ENCODE data around the gene G0S2.
"Not testable (repeated sequence)": the region's sequence is repeated elsewhere in the genome, so short reads cannot be mapped to it uniquely, and the experiment has no call there.

Gene G0S2

DNA sequence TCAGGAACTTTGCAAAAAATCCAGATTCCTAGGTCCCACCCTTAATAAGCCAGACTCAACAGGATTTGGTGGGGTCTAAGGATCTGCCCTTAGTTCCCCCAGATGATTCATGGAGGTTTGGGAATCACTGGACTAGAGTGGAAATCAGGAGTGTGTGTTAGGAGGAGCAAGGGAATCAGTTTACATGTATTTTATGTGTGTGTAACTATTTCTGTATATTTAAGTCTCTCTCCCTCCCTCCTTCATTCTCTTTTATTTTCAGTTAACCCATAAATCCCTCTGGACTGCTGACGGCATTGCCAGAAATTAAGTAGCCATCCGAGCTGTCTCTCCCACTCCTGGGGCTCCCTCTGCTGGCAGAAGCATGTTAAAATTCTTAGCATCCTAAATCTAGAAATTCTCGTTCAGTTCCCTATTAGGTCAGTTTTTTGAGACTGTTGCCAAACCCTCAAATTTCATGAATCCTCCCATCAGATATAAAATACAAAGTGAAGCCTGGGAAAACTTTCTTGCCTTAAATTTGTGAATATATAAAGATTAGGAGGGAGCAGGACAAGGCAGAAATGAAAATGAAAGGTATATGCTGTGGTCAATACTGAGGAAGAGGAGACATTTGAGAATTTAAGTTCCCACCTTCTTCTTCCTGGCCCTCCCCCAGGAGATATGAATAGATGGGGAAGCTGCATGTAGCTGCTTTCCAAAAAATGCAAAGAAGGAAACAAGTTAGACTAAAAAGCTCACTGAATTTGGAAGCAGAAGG lies 17.7 kb downstream of the G0S2 start:
- POLR2A ChIA-PET: no interaction called here
- Histone ChIP-seq H3K4me1 (ENCODE audit: control extremely low read depth in 1 of 4, control insufficient read depth in 4 of 4, insufficient read depth in 4 of 4, low read length in 3 of 4) (no peaks in the 10 kb centered on the region), H3K36me3 (ENCODE audit: control insufficient read depth in 4 of 4, insufficient read depth in 4 of 4, low read length in 3 of 4) (no peaks in the 10 kb centered on the region), H3K27ac (ENCODE audit: insufficient read depth in 1 of 2, low read depth in 1 of 2, low read length in 2 of 2, poor library complexity in 1 of 2, severe bottlenecking in 2 of 2) (no peak overlapping the region), H3K27me3 (replicated peaks in 2 of 5; ENCODE audit: control insufficient read depth in 4 of 5, insufficient read depth in 5 of 5, low read length in 4 of 5) (peaks cover 2 to 10% (median 5%) of the 10 kb centered on the region in 5 experiments), H3K4me3 (ENCODE audit: control insufficient read depth in 1 of 7, extremely low read depth in 1 of 7, insufficient read depth in 4 of 7, low read depth in 2 of 7, low read length in 6 of 7) (no peak overlapping the region), H3K9me3 (ENCODE audit: control extremely low read depth in 1 of 5, control insufficient read depth in 4 of 5, insufficient read depth in 2 of 5, low read depth in 1 of 5, low read length in 4 of 5) (no peaks in the 10 kb centered on the region)
- peak; percentile 69 to 78 (median 70) for DNase-seq
- CTCF ChIA-PET: interaction anchor here (0.8 to 6.2 kb wide), 18 partner anchors 13 to 126 kb away, joined by 3 to 26 read pairs (median 4); partner anchors contain the start of gene G0S2
- 0% methylated on average over 2 of the region's 3 CpGs for WGBS (ENCODE audit: insufficient coverage)

DNA sequence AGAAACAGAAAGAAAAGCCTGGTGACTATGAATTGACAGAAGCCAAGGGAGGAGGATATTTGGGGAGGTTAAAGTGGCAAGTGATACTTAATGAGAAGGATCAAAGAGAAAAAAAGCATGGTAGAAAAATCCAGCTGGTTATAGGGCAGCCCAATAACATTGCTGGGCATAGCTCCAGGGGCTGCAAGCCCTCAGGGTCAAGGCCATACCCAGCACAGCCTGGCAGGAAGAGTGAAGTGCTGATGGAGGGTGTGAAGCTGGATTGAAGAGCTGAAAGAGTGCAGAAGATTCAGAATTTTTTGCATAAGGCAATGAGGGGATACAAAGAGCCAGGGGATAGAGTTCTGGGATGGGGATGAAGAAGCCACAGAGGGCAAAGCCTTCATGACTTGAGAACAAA lies 21.5 kb downstream of the G0S2 start:
- Histone ChIP-seq H3K4me3 (ENCODE audit: control insufficient read depth in 1 of 7, extremely low read depth in 1 of 7, insufficient read depth in 4 of 7, low read depth in 2 of 7, low read length in 6 of 7) (no peak overlapping the region), H3K27me3 (replicated peaks in 2 of 5; ENCODE audit: control insufficient read depth in 4 of 5, insufficient read depth in 5 of 5, low read length in 4 of 5) (peaks cover 0 to 7% (median 3%) of the 10 kb centered on the region in 5 experiments), H3K4me1 (ENCODE audit: control extremely low read depth in 1 of 4, control insufficient read depth in 4 of 4, insufficient read depth in 4 of 4, low read length in 3 of 4) (no peaks in the 10 kb centered on the region), H3K27ac (ENCODE audit: insufficient read depth in 1 of 2, low read depth in 1 of 2, low read length in 2 of 2, poor library complexity in 1 of 2, severe bottlenecking in 2 of 2) (no peak overlapping the region), H3K36me3 (ENCODE audit: control insufficient read depth in 4 of 4, insufficient read depth in 4 of 4, low read length in 3 of 4) (no peaks in the 10 kb centered on the region), H3K9me3 (ENCODE audit: control extremely low read depth in 1 of 5, control insufficient read depth in 4 of 5, insufficient read depth in 2 of 5, low read depth in 1 of 5, low read length in 4 of 5) (no peaks in the 10 kb centered on the region)
- ChIA-PET CTCF (interaction anchor here (1.0 to 3.0 kb wide), 4 partner anchors 9 to 130 kb away, joined by 3 to 13 read pairs (median 4); no protein-coding TSS in a partner anchor), POLR2A (no interaction called here)
- no peak for DNase-seq

DNA sequence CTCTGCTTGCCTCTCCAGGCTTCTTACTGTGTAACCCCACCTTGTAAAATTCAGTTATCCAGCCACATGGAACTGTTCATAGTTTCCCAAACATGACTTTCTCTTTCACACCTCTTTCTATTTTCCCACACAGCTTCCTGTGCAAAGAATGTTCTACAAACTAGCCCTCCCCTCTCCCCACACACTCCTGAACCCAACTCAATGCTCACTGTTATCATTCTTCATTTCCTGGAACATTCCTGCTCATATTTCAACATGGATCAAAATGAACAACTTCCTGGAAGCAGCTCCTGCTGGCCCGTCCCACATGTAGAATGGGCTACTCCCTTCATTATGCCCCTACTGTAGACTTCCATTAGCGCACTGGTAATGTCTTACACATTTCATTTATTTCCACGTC lies 21.9 kb downstream of the G0S2 start:
- POLR2A ChIA-PET: no interaction called here
- Histone ChIP-seq H3K4me1 (ENCODE audit: control extremely low read depth in 1 of 4, control insufficient read depth in 4 of 4, insufficient read depth in 4 of 4, low read length in 3 of 4) (no peaks in the 10 kb centered on the region), H3K4me3 (ENCODE audit: control insufficient read depth in 1 of 7, extremely low read depth in 1 of 7, insufficient read depth in 4 of 7, low read depth in 2 of 7, low read length in 6 of 7) (no peak overlapping the region), H3K27ac (ENCODE audit: insufficient read depth in 1 of 2, low read depth in 1 of 2, low read length in 2 of 2, poor library complexity in 1 of 2, severe bottlenecking in 2 of 2) (no peak overlapping the region), H3K9me3 (ENCODE audit: control extremely low read depth in 1 of 5, control insufficient read depth in 4 of 5, insufficient read depth in 2 of 5, low read depth in 1 of 5, low read length in 4 of 5) (no peaks in the 10 kb centered on the region), H3K36me3 (ENCODE audit: control insufficient read depth in 4 of 4, insufficient read depth in 4 of 4, low read length in 3 of 4) (no peaks in the 10 kb centered on the region), H3K27me3 (replicated peaks in 2 of 5; ENCODE audit: control insufficient read depth in 4 of 5, insufficient read depth in 5 of 5, low read length in 4 of 5) (peaks cover 0 to 7% (median 3%) of the 10 kb centered on the region in 5 experiments)
- no peak for DNase-seq
- CTCF ChIA-PET: interaction anchor here (0.9 to 3.0 kb wide), 5 partner anchors 9 to 131 kb away, joined by 3 to 13 read pairs (median 3); no protein-coding TSS in a partner anchor
- WGBS (ENCODE audit: insufficient coverage): 86% methylated on average over 1 of the region's 3 CpGs

DNA sequence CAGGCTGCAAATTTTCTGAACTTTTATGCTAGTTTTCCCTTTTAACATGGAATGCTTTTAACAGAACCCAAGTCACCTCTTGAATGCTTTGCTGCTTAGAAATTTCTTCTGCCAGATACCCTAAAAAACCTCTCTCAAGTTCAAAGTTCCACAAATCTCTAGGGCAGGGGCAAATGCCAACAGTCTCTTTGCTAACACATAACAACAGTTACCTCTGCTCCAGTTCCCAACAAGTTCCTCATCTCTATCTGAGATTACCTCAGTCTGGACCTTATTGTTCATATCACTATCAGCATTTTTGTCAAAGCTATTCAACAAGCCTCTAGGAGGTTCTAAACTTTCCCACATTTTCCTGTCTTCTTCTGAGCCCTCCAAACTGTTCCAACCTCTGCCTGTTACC lies 25.5 kb downstream of the G0S2 start:
- H3K27ac ChIP-seq (ENCODE audit: insufficient read depth in 1 of 2, low read depth in 1 of 2, low read length in 2 of 2, poor library complexity in 1 of 2, severe bottlenecking in 2 of 2); H3K9me3 ChIP-seq (ENCODE audit: control extremely low read depth in 1 of 5, control insufficient read depth in 4 of 5, insufficient read depth in 2 of 5, low read depth in 1 of 5, low read length in 4 of 5); DNase-seq; H3K4me3 ChIP-seq (ENCODE audit: control insufficient read depth in 1 of 7, extremely low read depth in 1 of 7, insufficient read depth in 4 of 7, low read depth in 2 of 7, low read length in 6 of 7); H3K36me3 ChIP-seq (ENCODE audit: control insufficient read depth in 4 of 4, insufficient read depth in 4 of 4, low read length in 3 of 4); H3K27me3 ChIP-seq (replicated peaks in 2 of 5; ENCODE audit: control insufficient read depth in 4 of 5, insufficient read depth in 5 of 5, low read length in 4 of 5); H3K4me1 ChIP-seq (ENCODE audit: control extremely low read depth in 1 of 4, control insufficient read depth in 4 of 4, insufficient read depth in 4 of 4, low read length in 3 of 4): not testable (repeated sequence)
- ChIA-PET POLR2A (interaction anchor here (0.6 kb wide), 1 partner anchor 137 kb away, joined by 3 read pairs; no protein-coding TSS in a partner anchor), CTCF (interaction anchor here (1.2 kb wide), 1 partner anchor 103 kb away, joined by 3 read pairs; no protein-coding TSS in a partner anchor)

DNA sequence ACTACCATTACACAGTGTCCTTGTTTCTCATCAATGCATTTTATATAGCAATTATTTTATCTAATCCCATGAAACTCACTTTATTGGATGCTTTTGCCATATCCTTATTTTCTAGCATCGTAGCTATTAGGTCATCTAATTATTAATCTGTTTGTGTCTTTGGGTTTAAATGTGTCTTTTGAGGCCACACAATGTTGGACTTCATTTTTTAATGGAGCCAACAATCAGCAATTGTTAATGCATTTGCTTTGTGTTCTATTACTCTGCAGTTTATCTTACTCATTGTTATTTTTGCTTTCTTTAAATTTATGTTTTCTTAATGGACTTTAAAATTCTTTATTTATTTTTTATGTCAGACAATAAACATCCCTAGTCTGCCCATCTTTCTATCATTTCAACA lies 27.6 kb downstream of the G0S2 start:
- Histone ChIP-seq H3K27me3 (replicated peaks in 2 of 5; ENCODE audit: control insufficient read depth in 4 of 5, insufficient read depth in 5 of 5, low read length in 4 of 5) (peaks cover 0 to 2% (median 0%) of the 10 kb centered on the region in 5 experiments), H3K36me3 (ENCODE audit: control insufficient read depth in 4 of 4, insufficient read depth in 4 of 4, low read length in 3 of 4) (no peaks in the 10 kb centered on the region), H3K27ac (ENCODE audit: insufficient read depth in 1 of 2, low read depth in 1 of 2, low read length in 2 of 2, poor library complexity in 1 of 2, severe bottlenecking in 2 of 2) (no peak overlapping the region), H3K9me3 (ENCODE audit: control extremely low read depth in 1 of 5, control insufficient read depth in 4 of 5, insufficient read depth in 2 of 5, low read depth in 1 of 5, low read length in 4 of 5) (no peaks in the 10 kb centered on the region), H3K4me3 (ENCODE audit: control insufficient read depth in 1 of 7, extremely low read depth in 1 of 7, insufficient read depth in 4 of 7, low read depth in 2 of 7, low read length in 6 of 7) (no peak overlapping the region), H3K4me1 (ENCODE audit: control extremely low read depth in 1 of 4, control insufficient read depth in 4 of 4, insufficient read depth in 4 of 4, low read length in 3 of 4) (no peaks in the 10 kb centered on the region)
- POLR2A ChIA-PET: no interaction called here
- no peak for DNase-seq
- CTCF ChIA-PET: interaction anchor here (1.3 to 1.4 kb wide), 2 partner anchors 105 to 405 kb away, joined by 3 to 4 read pairs; no protein-coding TSS in a partner anchor
- WGBS (ENCODE audit: insufficient coverage): no CpG with 5 or more reads among the region's 1 CpG

DNA sequence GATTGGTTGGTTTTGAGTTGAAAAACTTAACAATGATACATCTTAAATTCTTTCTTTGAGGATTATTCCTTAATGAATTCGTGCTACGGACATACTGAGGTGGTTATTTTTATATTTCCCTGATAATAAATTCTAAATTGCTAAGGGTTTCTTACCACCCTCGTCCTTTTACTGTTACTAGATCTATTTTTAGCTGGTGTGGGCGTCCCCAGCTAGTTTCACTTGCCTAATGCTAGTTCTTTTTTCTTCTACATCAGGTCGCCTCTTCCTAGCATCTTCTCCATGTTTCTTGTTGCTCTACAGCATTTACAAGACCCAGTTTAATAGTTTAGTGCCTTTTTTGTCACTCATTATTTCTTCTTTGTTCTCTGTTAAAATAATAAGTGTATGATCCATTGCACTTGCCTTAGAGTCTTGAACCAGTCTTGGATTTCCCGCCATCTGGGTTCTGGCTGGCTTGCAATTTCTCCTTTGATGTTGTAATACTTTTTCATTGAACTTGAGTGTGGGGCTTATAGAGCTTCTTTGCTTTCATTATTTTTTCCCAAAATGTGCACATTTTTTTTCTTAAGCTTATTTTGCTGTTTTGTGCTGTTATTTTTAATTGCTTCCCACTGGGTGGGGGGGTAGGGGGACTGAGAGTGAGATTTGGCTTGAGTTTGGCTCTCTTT lies 28.8 kb downstream of the G0S2 start:
- no peak overlapping the region for H3K4me3 ChIP-seq (ENCODE audit: control insufficient read depth in 1 of 7, extremely low read depth in 1 of 7, insufficient read depth in 4 of 7, low read depth in 2 of 7, low read length in 6 of 7)
- POLR2A ChIA-PET: no interaction called here
- CTCF ChIA-PET: interaction anchor here (1.4 kb wide), 1 partner anchor 10 kb away, joined by 4 read pairs; no protein-coding TSS in a partner anchor
- no peak overlapping the region for H3K27ac ChIP-seq (ENCODE audit: insufficient read depth in 1 of 2, low read depth in 1 of 2, low read length in 2 of 2, poor library complexity in 1 of 2, severe bottlenecking in 2 of 2)
- DNase-seq: no peak
- no CpG with 5 or more reads among the region's 6 CpGs for WGBS (ENCODE audit: insufficient coverage)
- no peaks in the 10 kb centered on the region for H3K4me1 ChIP-seq (ENCODE audit: control extremely low read depth in 1 of 4, control insufficient read depth in 4 of 4, insufficient read depth in 4 of 4, low read length in 3 of 4)
- no peaks in the 10 kb centered on the region for H3K36me3 ChIP-seq (ENCODE audit: control insufficient read depth in 4 of 4, insufficient read depth in 4 of 4, low read length in 3 of 4)
- H3K9me3 ChIP-seq (ENCODE audit: control extremely low read depth in 1 of 5, control insufficient read depth in 4 of 5, insufficient read depth in 2 of 5, low read depth in 1 of 5, low read length in 4 of 5): no peaks in the 10 kb centered on the region
- peaks cover 0 to 2% (median 0%) of the 10 kb centered on the region in 5 experiments for H3K27me3 ChIP-seq (replicated peaks in 2 of 5; ENCODE audit: control insufficient read depth in 4 of 5, insufficient read depth in 5 of 5, low read length in 4 of 5)

DNA sequence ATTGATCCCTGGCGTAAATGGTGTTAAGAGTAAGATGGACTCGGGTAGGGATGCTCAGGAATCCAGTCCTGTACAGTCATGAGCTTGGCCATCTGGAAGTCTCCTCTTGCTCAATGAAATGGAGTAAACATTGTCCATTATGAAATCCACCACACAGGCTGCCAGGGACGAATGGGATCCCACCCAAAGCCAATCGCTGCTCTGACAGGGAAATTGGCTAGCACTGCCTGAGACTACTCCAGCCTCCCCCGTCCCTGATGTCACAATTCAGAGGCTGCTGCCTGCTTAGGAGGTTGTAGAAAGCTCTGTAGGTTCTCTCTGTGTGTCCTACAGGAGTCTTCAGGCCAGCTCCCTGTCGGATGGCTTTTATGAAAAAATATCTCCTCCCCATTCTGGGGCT lies 29.4 kb downstream of the G0S2 start, which contains the start of gene HSD11B1:
Gene HSD11B1 (plus strand): TSS at position 263 of the 400 bp plus-strand sequence. CDS start 97 bp downstream, at position 360.
- ChIA-PET CTCF (interaction anchor here (1.4 kb wide), 1 partner anchor 10 kb away, joined by 4 read pairs; no protein-coding TSS in a partner anchor), POLR2A (no interaction called here)
- Histone ChIP-seq H3K4me3 (ENCODE audit: control insufficient read depth in 1 of 7, extremely low read depth in 1 of 7, insufficient read depth in 4 of 7, low read depth in 2 of 7, low read length in 6 of 7) (no peak within 1 kb of the TSS), H3K27me3 (replicated peaks in 2 of 5; ENCODE audit: control insufficient read depth in 4 of 5, insufficient read depth in 5 of 5, low read length in 4 of 5) (peaks cover 0 to 2% (median 0%) of the 10 kb centered on the region in 5 experiments), H3K27ac (ENCODE audit: insufficient read depth in 1 of 2, low read depth in 1 of 2, low read length in 2 of 2, poor library complexity in 1 of 2, severe bottlenecking in 2 of 2) (no peak within 1 kb of the TSS), H3K36me3 (ENCODE audit: control insufficient read depth in 4 of 4, insufficient read depth in 4 of 4, low read length in 3 of 4) (no peaks in the 10 kb centered on the region), H3K4me1 (ENCODE audit: control extremely low read depth in 1 of 4, control insufficient read depth in 4 of 4, insufficient read depth in 4 of 4, low read length in 3 of 4) (no peaks in the 10 kb centered on the region), H3K9me3 (ENCODE audit: control extremely low read depth in 1 of 5, control insufficient read depth in 4 of 5, insufficient read depth in 2 of 5, low read depth in 1 of 5, low read length in 4 of 5) (no peaks in the 10 kb centered on the region)
- DNase-seq: no peak
- 91% methylated on average over 4 of the region's 6 CpGs for WGBS (ENCODE audit: insufficient coverage)
